Caco-2 (cell line): ENCODE results near the gene LRIT1. TPM values are rescaled to one million over a fixed set of nuclear protein-coding genes. Genes with fewer than 3 reads are reported as not detected.
"Not testable (repeated sequence)": the region's sequence is repeated elsewhere in the genome, so short reads cannot be mapped to it uniquely, and the experiment has no call there.

ENCODE experiments used
- BruUV-seq: library from RNA; stranded (reverse); fragments of 400-500 nt; replicated peaks from 2 replicates; lab custom pipeline; 2021; lab: Mats Ljungman, UMichigan
- CTCF ChIA-PET: fragments of 300-600 bp; sonication (Branson Sonifier 250); formaldehyde crosslinking; loops from one replicate; lab custom pipeline; 2022; ENCODE audit warnings: antibody characterized with exemption; lab: Charles Lee
- POLR2A ChIA-PET: fragments of 300-600 bp; sonication (Branson Sonifier 250); formaldehyde crosslinking; loops from one replicate; lab custom pipeline; 2022; ENCODE audit warnings: antibody characterized with exemption; lab: Charles Lee
- DNase-seq, 2 experiments: peaks; one replicate each; pipeline versions ENCODE4 v3.0.0 to v3.0.0-alpha.2; 2020 to 2022
- H3K27me3 ChIP-seq: replicated peaks from 2 replicates; pipeline ENCODE4 v1.6.0; 2011; ENCODE audit warnings: low read length; ENCODE audit not compliant: control insufficient read depth, insufficient read depth
- H3K36me3 ChIP-seq: 2 replicates; pipeline ENCODE4 v1.5.1; 2011; ENCODE audit warnings: low read length; ENCODE audit not compliant: control insufficient read depth, insufficient read depth
- H3K4me1 ChIP-seq: fragments of 250-450 bp; sonication (Bioruptor Pico); 2 replicates; pipeline ENCODE4 v1.5.1; 2020; ENCODE audit warnings: mild to moderate bottlenecking
- H3K4me3 ChIP-seq: 2 replicates; pipeline ENCODE4 v1.5.1; 2011; ENCODE audit warnings: low read depth, mild to moderate bottlenecking, control low read depth, low read length
- H3K9me3 ChIP-seq: fragments of 250-450 bp; sonication (Bioruptor Pico); 2 replicates; pipeline ENCODE4 v1.5.1; 2020; ENCODE audit warnings: mild to moderate bottlenecking, moderate library complexity
- H3K27ac Mint-ChIP-seq: one replicate; pipeline ENCODE4 v1.8.0; 2022; ENCODE audit warnings: mixed read lengths; ENCODE audit not compliant: unreplicated experiment
- H3K27me3 Mint-ChIP-seq: one replicate; pipeline ENCODE4 v1.8.0; 2022; ENCODE audit warnings: mixed read lengths; ENCODE audit not compliant: insufficient read depth, unreplicated experiment
- H3K36me3 Mint-ChIP-seq: one replicate; pipeline ENCODE4 v1.8.0; 2022; ENCODE audit warnings: mild to moderate bottlenecking, mixed read lengths; ENCODE audit not compliant: insufficient read depth, unreplicated experiment
- H3K4me1 Mint-ChIP-seq: one replicate; pipeline ENCODE4 v1.8.0; 2022; ENCODE audit warnings: low read depth, mixed read lengths; ENCODE audit not compliant: unreplicated experiment
- H3K4me3 Mint-ChIP-seq: one replicate; pipeline ENCODE4 v1.8.0; 2022; ENCODE audit warnings: mild to moderate bottlenecking, moderate library complexity, mixed read lengths; ENCODE audit not compliant: unreplicated experiment
- H3K9me3 Mint-ChIP-seq: one replicate; pipeline ENCODE4 v1.8.0; 2022; ENCODE audit warnings: mixed read lengths; ENCODE audit not compliant: unreplicated experiment
- intact Hi-C: fragments of 100-400 bp; cut with micrococcal nuclease; formaldehyde crosslinking; loops from one replicate; pipeline ENCODE4 v1.10.0; 2022; ENCODE audit not compliant: unreplicated experiment
- total RNA-seq: library from RNA; stranded (reverse); gene quantifications from 2 replicates; pipeline ENCODE4 v1.2.3, GENCODE V29; 2022
- TF ChIP-seq, protein P1 (sequence below), 2 experiments: fragments of 200-600 bp in 1 of 2; IDR thresholded peaks; 1 replicate in 1 of 2; 2 replicates in 1 of 2; pipeline versions ENCODE4 v1.5.1 to v1.8.0; 2011 to 2022; ENCODE audit warnings: antibody characterized with exemption in 1 of 2, control low read depth in 1 of 2, inconsistent platforms in 1 of 2, low read depth in 1 of 2, low read length in 1 of 2, mild to moderate bottlenecking in 1 of 2, moderate library complexity in 1 of 2; ENCODE audit not compliant: insufficient read depth in 1 of 2, severe bottlenecking in 1 of 2, unreplicated experiment in 1 of 2

Gene LRIT1
- total RNA-seq, 1 experiment from 2014 or later: not detected

DNA sequence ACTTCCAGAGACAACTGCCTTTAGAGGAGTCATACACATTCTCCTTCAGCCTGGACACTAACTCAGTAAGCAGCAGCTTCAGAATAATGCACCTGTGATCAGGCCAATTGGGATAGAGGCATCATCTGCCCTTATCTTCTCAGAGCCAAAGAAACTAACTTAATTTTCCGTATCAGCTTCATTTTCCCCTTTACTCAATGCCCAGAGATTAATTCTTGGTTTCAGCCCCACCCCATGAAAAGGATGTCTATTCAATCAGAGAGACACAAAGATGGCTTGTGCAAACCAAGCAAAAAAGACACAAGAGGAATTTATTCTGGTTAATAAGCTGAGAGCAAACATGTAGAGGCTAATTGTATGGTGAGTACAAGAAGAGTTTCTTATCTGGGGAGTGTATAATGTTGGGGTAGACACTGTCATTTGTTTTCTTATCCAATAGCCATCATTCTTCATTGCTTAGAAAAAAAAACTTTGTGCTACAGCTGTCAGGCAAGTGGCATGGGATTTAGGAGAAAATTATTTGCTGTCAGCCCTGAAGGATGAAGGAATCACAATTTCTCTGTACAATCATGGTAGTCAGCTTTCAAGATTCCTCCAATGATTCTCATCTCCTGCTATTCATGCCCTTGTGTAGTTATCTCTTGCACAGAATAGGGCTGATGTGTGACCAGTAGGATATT, 48.3 kb upstream of the LRIT1 start:
- no peak for DNase-seq
- Mint-ChIP-seq H3K36me3 (no peaks in the 10 kb centered on the region), H3K9me3 (no peaks in the 10 kb centered on the region), H3K27me3 (no peaks in the 10 kb centered on the region), H3K27ac (no peak overlapping the region), H3K4me1 (no peaks in the 10 kb centered on the region), H3K4me3 (no peak overlapping the region)
- POLR2A ChIA-PET: no interaction called here
- CTCF ChIA-PET: no interaction called here
- Histone ChIP-seq H3K36me3 (no peaks in the 10 kb centered on the region), H3K27me3 (no peaks in the 10 kb centered on the region), H3K9me3 (0 out of 2 replicates have a peak, but pooled peaks cover 3% of the 10 kb centered on the region), H3K4me3 (no peak overlapping the region), H3K4me1 (no peaks in the 10 kb centered on the region)
- intact Hi-C loops: no loop called here
- TF ChIP-seq, protein P1, sequence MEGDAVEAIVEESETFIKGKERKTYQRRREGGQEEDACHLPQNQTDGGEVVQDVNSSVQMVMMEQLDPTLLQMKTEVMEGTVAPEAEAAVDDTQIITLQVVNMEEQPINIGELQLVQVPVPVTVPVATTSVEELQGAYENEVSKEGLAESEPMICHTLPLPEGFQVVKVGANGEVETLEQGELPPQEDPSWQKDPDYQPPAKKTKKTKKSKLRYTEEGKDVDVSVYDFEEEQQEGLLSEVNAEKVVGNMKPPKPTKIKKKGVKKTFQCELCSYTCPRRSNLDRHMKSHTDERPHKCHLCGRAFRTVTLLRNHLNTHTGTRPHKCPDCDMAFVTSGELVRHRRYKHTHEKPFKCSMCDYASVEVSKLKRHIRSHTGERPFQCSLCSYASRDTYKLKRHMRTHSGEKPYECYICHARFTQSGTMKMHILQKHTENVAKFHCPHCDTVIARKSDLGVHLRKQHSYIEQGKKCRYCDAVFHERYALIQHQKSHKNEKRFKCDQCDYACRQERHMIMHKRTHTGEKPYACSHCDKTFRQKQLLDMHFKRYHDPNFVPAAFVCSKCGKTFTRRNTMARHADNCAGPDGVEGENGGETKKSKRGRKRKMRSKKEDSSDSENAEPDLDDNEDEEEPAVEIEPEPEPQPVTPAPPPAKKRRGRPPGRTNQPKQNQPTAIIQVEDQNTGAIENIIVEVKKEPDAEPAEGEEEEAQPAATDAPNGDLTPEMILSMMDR (IDR thresholded peaks at IDR 0.05; ENCODE audit: insufficient read depth in 1 of 2, low read depth in 1 of 2, low read length in 1 of 2, severe bottlenecking in 1 of 2, unreplicated experiment in 1 of 2): no peak
- BruUV-seq: no TSS peak

DNA sequence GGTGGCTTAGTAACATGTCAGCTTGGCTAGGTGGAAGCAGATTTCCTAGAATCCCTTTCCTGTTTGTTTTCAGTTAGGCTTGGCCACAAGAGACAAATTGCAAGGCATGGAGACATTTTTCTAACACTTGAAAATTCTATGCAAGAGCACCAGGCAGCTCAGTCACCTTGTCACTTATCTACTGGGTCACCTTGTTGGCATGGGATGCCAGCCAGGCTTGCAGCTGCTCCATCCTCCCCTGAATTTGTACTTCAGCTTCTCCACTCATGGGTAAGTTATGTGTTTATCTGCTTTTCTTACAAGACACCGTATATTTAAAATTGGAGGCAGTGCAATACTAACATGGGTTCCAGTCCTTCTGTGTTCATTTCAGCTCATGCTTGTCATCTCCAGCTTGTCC, 46.8 kb upstream of the LRIT1 start:
- no peaks in the 10 kb centered on the region for H3K27me3 ChIP-seq
- CTCF ChIA-PET: no interaction called here
- H3K36me3 ChIP-seq: no peaks in the 10 kb centered on the region
- H3K9me3 ChIP-seq: 0 out of 2 replicates have a peak, but pooled peaks cover 3% of the 10 kb centered on the region
- TF ChIP-seq, protein P1 (IDR thresholded peaks at IDR 0.05; ENCODE audit: insufficient read depth in 1 of 2, low read depth in 1 of 2, low read length in 1 of 2, severe bottlenecking in 1 of 2, unreplicated experiment in 1 of 2): no peak
- intact Hi-C loops: no loop called here
- POLR2A ChIA-PET: no interaction called here
- Mint-ChIP-seq H3K36me3 (no peaks in the 10 kb centered on the region), H3K27ac (no peak overlapping the region), H3K4me3 (no peak overlapping the region), H3K9me3 (no peaks in the 10 kb centered on the region), H3K4me1 (no peaks in the 10 kb centered on the region), H3K27me3 (no peaks in the 10 kb centered on the region)
- no peaks in the 10 kb centered on the region for H3K4me1 ChIP-seq
- DNase-seq: no peak
- no peak overlapping the region for H3K4me3 ChIP-seq
- no TSS peak for BruUV-seq

DNA sequence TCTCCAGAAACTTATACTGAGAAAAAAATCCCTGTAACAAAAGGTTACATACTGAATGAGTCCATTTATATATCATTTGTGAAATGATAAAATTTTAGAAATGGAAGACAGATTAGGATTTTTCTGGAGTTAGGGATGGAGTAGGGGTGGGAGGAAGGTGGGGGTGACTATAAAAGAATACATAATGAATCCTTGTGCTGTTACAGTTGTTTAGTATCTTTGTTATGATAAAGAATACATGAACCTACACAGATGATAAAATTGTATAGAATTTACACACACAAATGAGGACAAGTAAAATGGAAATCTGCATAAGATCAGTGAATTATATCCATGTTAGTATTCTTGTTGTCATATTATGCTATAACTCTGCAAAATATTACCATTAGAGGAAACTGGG, 45.3 kb upstream of the LRIT1 start:
- no peaks in the 10 kb centered on the region for H3K4me1 Mint-ChIP-seq
- no peak overlapping the region for H3K4me3 ChIP-seq
- H3K27ac Mint-ChIP-seq: no peak overlapping the region
- intact Hi-C loops: no loop called here
- no peak for DNase-seq
- ChIA-PET CTCF (no interaction called here), POLR2A (no interaction called here)
- BruUV-seq: no TSS peak
- no peaks in the 10 kb centered on the region for H3K27me3 Mint-ChIP-seq
- no peaks in the 10 kb centered on the region for H3K36me3 Mint-ChIP-seq
- H3K4me3 Mint-ChIP-seq: no peak overlapping the region
- no peaks in the 10 kb centered on the region for H3K9me3 Mint-ChIP-seq
- no peaks in the 10 kb centered on the region for H3K4me1 ChIP-seq
- H3K36me3 ChIP-seq: no peaks in the 10 kb centered on the region
- TF ChIP-seq, protein P1 (IDR thresholded peaks at IDR 0.05; ENCODE audit: insufficient read depth in 1 of 2, low read depth in 1 of 2, low read length in 1 of 2, severe bottlenecking in 1 of 2, unreplicated experiment in 1 of 2): no peak
- 0 out of 2 replicates have a peak, but pooled peaks cover 3% of the 10 kb centered on the region for H3K9me3 ChIP-seq
- H3K27me3 ChIP-seq: no peaks in the 10 kb centered on the region

GRCh38 chr10:84279876-84280475, 38.6 kb upstream of the LRIT1 start:
- TSS peak; percentile 33 for BruUV-seq
- peak; percentile 59 to 63 for DNase-seq

More at GRCh38 chr10:84279876-84280475, 38.6 kb upstream of the LRIT1 start:
- CTCF ChIA-PET, H3K36me3 ChIP-seq, H3K27me3 Mint-ChIP-seq, H3K4me1 Mint-ChIP-seq, H3K4me1 ChIP-seq, H3K9me3 ChIP-seq, intact Hi-C loops, H3K36me3 Mint-ChIP-seq, H3K9me3 Mint-ChIP-seq, H3K27me3 ChIP-seq, POLR2A ChIA-PET: not testable (repeated sequence)
- peak overlapping the region; percentile 35 for H3K4me3 ChIP-seq
- peak overlapping the region; percentile 45 for H3K27ac Mint-ChIP-seq
- peak overlapping the region; percentile 82 for H3K4me3 Mint-ChIP-seq
